Measurements from ENCODE around the gene RMRP.

RMRP gene

GRCh38 chr9:35657546-35658136 is at the start of gene RMRP:
RMRP (minus strand) TSS chr9:35658019.
- DNase-seq: peak; percentile 63 to 90

GRCh38 chr9:35706951-35707350 is 49.1 kb upstream of the RMRP start:
- no peak for DNase-seq

- DNase-seq: no peak
Observed at GRCh38 chr9:35705836-35706430, 48.1 kb upstream of the RMRP start.

- no peak for DNase-seq
Observed at GRCh38 chr9:35705372-35705771, 47.6 kb upstream of the RMRP start.

- DNase-seq: no peak
Observed at GRCh38 chr9:35703906-35704672, 46.3 kb upstream of the RMRP start.

GRCh38 chr9:35702696-35703095 is 44.9 kb upstream of the RMRP start:
- no peak for DNase-seq

GRCh38 chr9:35700942-35701341 is 43.1 kb upstream of the RMRP start:
- no peak for DNase-seq

GRCh38 chr9:35700031-35700430 is 42.2 kb upstream of the RMRP start:
- DNase-seq: no peak

GRCh38 chr9:35698231-35698630 is 40.4 kb upstream of the RMRP start:
- no peak for DNase-seq

- DNase-seq: no peak
Observed at GRCh38 chr9:35697486-35697885, 39.7 kb upstream of the RMRP start.

- DNase-seq: peak in 1 of 2 donors; percentile 6
Observed at GRCh38 chr9:35696520-35697215, 38.8 kb upstream of the RMRP start.

GRCh38 chr9:35695943-35696401 is 38.2 kb upstream of the RMRP start:
- no peak for DNase-seq

GRCh38 chr9:35691757-35692301 is 34.0 kb upstream of the RMRP start:
- DNase-seq: no peak

GRCh38 chr9:35691334-35691650 is 33.5 kb upstream of the RMRP start:
- no peak for DNase-seq

GRCh38 chr9:35690614-35691333 is 33.0 kb upstream of the RMRP start:
- DNase-seq: peak; percentile 31 to 55

GRCh38 chr9:35690294-35690613 is 32.4 kb upstream of the RMRP start:
- DNase-seq: peak in 1 of 2 donors; percentile 31

GRCh38 chr9:35689542-35690293 is 31.9 kb upstream of the RMRP start, which contains the start of gene TPM2:
TPM2 (minus strand) TSS chr9:35689925; CDS start chr9:35689817, 108 bp downstream.
- DNase-seq: no peak

- DNase-seq: peak in 1 of 2 donors; percentile 2
Observed at GRCh38 chr9:35688558-35689541, 31.0 kb upstream of the RMRP start.

- DNase-seq: no peak
Observed at GRCh38 chr9:35687972-35688557, 30.2 kb upstream of the RMRP start.

- DNase-seq: no peak
Observed at GRCh38 chr9:35687306-35687705, 29.5 kb upstream of the RMRP start.
